Activated CD4-positive, alpha-beta T cell treated with anti-CD3 and anti-CD28 coated beads, Interleukin-2, amount 50 U/mL, for 48 hours (primary cell): ENCODE data around the gene KLHL8.
A peak's percentile ranks its signal among the peaks of the same experiment; 100 is the strongest.
"Not testable (repeated sequence)": the region's sequence is repeated elsewhere in the genome, so short reads cannot be mapped to it uniquely, and the experiment has no call there.

Source experiments
- DNase-seq, 2 experiments: peaks; one replicate each; pipeline ENCODE4 v3.0.0-alpha.2; 2020

The KLHL8 gene

GRCh38 chr4:87171944-87172343 lies 48.5 kb downstream of the KLHL8 start:
- no peak for DNase-seq

- no peak for DNase-seq
Measured at GRCh38 chr4:87166296-87166854, 54.0 kb downstream of the KLHL8 start.

GRCh38 chr4:87165892-87166291 lies 54.5 kb downstream of the KLHL8 start:
- no peak for DNase-seq

GRCh38 chr4:87153078-87153870 lies 67.1 kb downstream of the KLHL8 start:
- DNase-seq, result no peak

GRCh38 chr4:87152310-87153041 lies 67.9 kb downstream of the KLHL8 start:
- no peak for DNase-seq

GRCh38 chr4:87151730-87152129 lies 68.7 kb downstream of the KLHL8 start:
- no peak for DNase-seq

- peak; percentile 7 to 39 for DNase-seq
Measured at GRCh38 chr4:87150498-87151261, 69.7 kb downstream of the KLHL8 start.

GRCh38 chr4:87147116-87147515 lies 73.3 kb downstream of the KLHL8 start:
- no peak for DNase-seq

- DNase-seq, result not testable (repeated sequence)
Measured at GRCh38 chr4:87145934-87146333, 74.5 kb downstream of the KLHL8 start.

- no peak for DNase-seq
Measured at GRCh38 chr4:87144356-87144755, 76.1 kb downstream of the KLHL8 start.

GRCh38 chr4:87141428-87141827 lies 79.0 kb downstream of the KLHL8 start:
- no peak for DNase-seq

GRCh38 chr4:87134122-87134521 lies 86.3 kb downstream of the KLHL8 start:
- no peak for DNase-seq

- DNase-seq, result no peak
Measured at GRCh38 chr4:87133183-87133582, 87.2 kb downstream of the KLHL8 start.

GRCh38 chr4:87132035-87132434 lies 88.4 kb downstream of the KLHL8 start:
- no peak for DNase-seq

- no peak for DNase-seq
Measured at GRCh38 chr4:87130985-87131703, 89.3 kb downstream of the KLHL8 start.

GRCh38 chr4:87129681-87130080 lies 90.7 kb downstream of the KLHL8 start:
- no peak for DNase-seq

- no peak for DNase-seq
Measured at GRCh38 chr4:87128006-87128705, 92.3 kb downstream of the KLHL8 start.

- DNase-seq, result no peak
Measured at GRCh38 chr4:87126056-87126455, 94.4 kb downstream of the KLHL8 start.

- no peak for DNase-seq
Measured at GRCh38 chr4:87122252-87122651, 98.2 kb downstream of the KLHL8 start.

- no peak for DNase-seq
Measured at GRCh38 chr4:87121341-87122065, 98.9 kb downstream of the KLHL8 start.
